Muscle layer of duodenum (tissue), 2 donors: ENCODE results near the gene GALNT9.

Experiments used
- H3K27ac ChIP-seq: one replicate; pipeline ENCODE4 v1.7.0; 2013; ENCODE audit warnings: mild to moderate bottlenecking, low read length
- H3K27me3 ChIP-seq: one replicate; pipeline ENCODE4 v1.7.0; 2013; ENCODE audit warnings: low read depth, mild to moderate bottlenecking, control low read depth, low read length
- H3K36me3 ChIP-seq, 2 donors: one replicate each; pipeline ENCODE4 v1.7.0; 2013; ENCODE audit warnings: low read length in 2 of 2, control low read depth in 1 of 2, mild to moderate bottlenecking in 1 of 2; ENCODE audit not compliant: insufficient read depth in 2 of 2, control insufficient read depth in 1 of 2
- H3K4me1 ChIP-seq, 2 donors: one replicate each; pipeline ENCODE4 v1.7.0; 2013; ENCODE audit warnings: low read length in 2 of 2, mild to moderate bottlenecking in 2 of 2, control low read depth in 1 of 2, moderate library complexity in 1 of 2; ENCODE audit not compliant: insufficient read depth in 2 of 2, control insufficient read depth in 1 of 2
- H3K4me3 ChIP-seq, 2 donors: one replicate each; pipeline ENCODE4 v1.7.0; 2013; ENCODE audit warnings: low read length in 2 of 2, low read depth in 1 of 2, mild to moderate bottlenecking in 1 of 2
- H3K9me3 ChIP-seq, 2 donors: one replicate each; pipeline ENCODE4 v1.7.0; 2013; ENCODE audit warnings: low read length in 2 of 2, control low read depth in 1 of 2, mild to moderate bottlenecking in 1 of 2; ENCODE audit not compliant: control insufficient read depth in 1 of 2
- donor health status: healthy.

The GALNT9 gene

GRCh38 chr12:132230381-132230780 lies 99.0 kb downstream of the GALNT9 start:
- Histone ChIP-seq H3K36me3 (no peaks in the 10 kb centered on the region), H3K9me3 (no peaks in the 10 kb centered on the region), H3K27me3 (peaks cover 6% of the 10 kb centered on the region), H3K4me3 (no peak overlapping the region), H3K27ac (no peak overlapping the region), H3K4me1 (no peaks in the 10 kb centered on the region)

- Histone ChIP-seq H3K4me1 (no peaks in the 10 kb centered on the region), H3K27me3 (peaks cover 8% of the 10 kb centered on the region), H3K36me3 (no peaks in the 10 kb centered on the region), H3K9me3 (no peaks in the 10 kb centered on the region), H3K4me3 (no peak overlapping the region), H3K27ac (no peak overlapping the region)
Observed at GRCh38 chr12:132229926-132230325, 99.5 kb downstream of the GALNT9 start.

- Histone ChIP-seq H3K36me3 (no peaks in the 10 kb centered on the region), H3K4me1 (no peaks in the 10 kb centered on the region), H3K4me3 (no peak overlapping the region), H3K27me3 (peaks cover 8% of the 10 kb centered on the region), H3K9me3 (no peaks in the 10 kb centered on the region), H3K27ac (no peak overlapping the region)
Observed at GRCh38 chr12:132229193-132229760, 100.1 kb downstream of the GALNT9 start.

GRCh38 chr12:132228476-132229192 lies 100.8 kb downstream of the GALNT9 start:
- Histone ChIP-seq H3K36me3 (no peaks in the 10 kb centered on the region), H3K4me1 (no peaks in the 10 kb centered on the region), H3K27me3 (peaks cover 8% of the 10 kb centered on the region), H3K9me3 (no peaks in the 10 kb centered on the region), H3K4me3 (no peak overlapping the region), H3K27ac (no peak overlapping the region)

GRCh38 chr12:132227782-132228475 lies 101.5 kb downstream of the GALNT9 start:
- Histone ChIP-seq H3K4me3 (no peak overlapping the region), H3K36me3 (no peaks in the 10 kb centered on the region), H3K27ac (no peak overlapping the region), H3K9me3 (no peaks in the 10 kb centered on the region), H3K4me1 (no peaks in the 10 kb centered on the region), H3K27me3 (peaks cover 8% of the 10 kb centered on the region)

- Histone ChIP-seq H3K4me1 (no peaks in the 10 kb centered on the region), H3K9me3 (no peaks in the 10 kb centered on the region), H3K27ac (no peak overlapping the region), H3K4me3 (no peak overlapping the region), H3K36me3 (no peaks in the 10 kb centered on the region), H3K27me3 (peaks cover 8% of the 10 kb centered on the region)
Observed at GRCh38 chr12:132227118-132227517, 102.3 kb downstream of the GALNT9 start.

- Histone ChIP-seq H3K4me3 (no peak overlapping the region), H3K27ac (no peak overlapping the region), H3K27me3 (peaks cover 8% of the 10 kb centered on the region), H3K4me1 (no peaks in the 10 kb centered on the region), H3K9me3 (no peaks in the 10 kb centered on the region), H3K36me3 (no peaks in the 10 kb centered on the region)
Observed at GRCh38 chr12:132226604-132227003, 102.8 kb downstream of the GALNT9 start.

- H3K27me3 ChIP-seq = peaks cover 8% of the 10 kb centered on the region
- H3K36me3 ChIP-seq = no peaks in the 10 kb centered on the region
- no peak overlapping the region for H3K4me3 ChIP-seq
- no peaks in the 10 kb centered on the region for H3K4me1 ChIP-seq
- H3K27ac ChIP-seq = no peak overlapping the region
- H3K9me3 ChIP-seq = peaks cover 3 to 4% of the 10 kb centered on the region in 2 donors
Observed at GRCh38 chr12:132225214-132225613, 104.2 kb downstream of the GALNT9 start.

GRCh38 chr12:132224484-132224883 lies 104.9 kb downstream of the GALNT9 start:
- peaks cover 3 to 4% of the 10 kb centered on the region in 2 donors for H3K9me3 ChIP-seq
- peaks cover 8% of the 10 kb centered on the region for H3K27me3 ChIP-seq
- H3K27ac ChIP-seq = no peak overlapping the region
- H3K4me1 ChIP-seq = no peaks in the 10 kb centered on the region
- H3K4me3 ChIP-seq = no peak overlapping the region
- no peaks in the 10 kb centered on the region for H3K36me3 ChIP-seq

- H3K36me3 ChIP-seq = no peaks in the 10 kb centered on the region
- H3K4me1 ChIP-seq = no peaks in the 10 kb centered on the region
- H3K9me3 ChIP-seq = peaks cover 3 to 4% of the 10 kb centered on the region in 2 donors
- H3K4me3 ChIP-seq = no peak overlapping the region
- H3K27ac ChIP-seq = no peak overlapping the region
- peaks cover 6% of the 10 kb centered on the region for H3K27me3 ChIP-seq
Observed at GRCh38 chr12:132222808-132223173, 106.6 kb downstream of the GALNT9 start.

- H3K36me3 ChIP-seq = no peaks in the 10 kb centered on the region
- peaks cover 3 to 4% of the 10 kb centered on the region in 2 donors for H3K9me3 ChIP-seq
- H3K4me1 ChIP-seq = no peaks in the 10 kb centered on the region
- peaks cover 4% of the 10 kb centered on the region for H3K27me3 ChIP-seq
- H3K4me3 ChIP-seq = no peak overlapping the region
- no peak overlapping the region for H3K27ac ChIP-seq
Observed at GRCh38 chr12:132222096-132222807, 107.1 kb downstream of the GALNT9 start.
